22Rv1 (cell line): ENCODE measurements around the gene NRROS.

Experiments used
- CTCF ChIP-seq: fragments of 450-650 bp; IDR thresholded peaks from 2 replicates; pipeline ENCODE4 v1.5.1; 2017; ENCODE audit warnings: mild to moderate bottlenecking
- ZFX ChIP-seq: fragments of 450-650 bp; IDR thresholded peaks from 2 replicates; pipeline ENCODE4 v1.6.1; 2017; ENCODE audit warnings: antibody characterized with exemption, borderline replicate concordance

- TF ChIP-seq CTCF (no peak), ZFX (no peak)
Measured at GRCh38 chr3:196706327-196706726, 66.8 kb downstream of the NRROS start.
